Retina (tissue), 1 donor: ENCODE measurements around the gene EPS8L2.
A peak's percentile ranks its signal among the peaks of the same experiment; 100 is the strongest.
"Not testable (repeated sequence)": the region's sequence is repeated elsewhere in the genome, so short reads cannot be mapped to it uniquely, and the experiment has no call there.

Source experiments
- DNase-seq: peaks from one replicate; pipeline ENCODE4 v3.0.0-alpha.2; 2016

Gene EPS8L2

GRCh38 chr11:705646-706438 is at the start of gene EPS8L2:
TSS of gene EPS8L2 (plus strand) at chr11:706231. CDS start at chr11:709408, 3,177 bp downstream.
- no peak for DNase-seq

DNA sequence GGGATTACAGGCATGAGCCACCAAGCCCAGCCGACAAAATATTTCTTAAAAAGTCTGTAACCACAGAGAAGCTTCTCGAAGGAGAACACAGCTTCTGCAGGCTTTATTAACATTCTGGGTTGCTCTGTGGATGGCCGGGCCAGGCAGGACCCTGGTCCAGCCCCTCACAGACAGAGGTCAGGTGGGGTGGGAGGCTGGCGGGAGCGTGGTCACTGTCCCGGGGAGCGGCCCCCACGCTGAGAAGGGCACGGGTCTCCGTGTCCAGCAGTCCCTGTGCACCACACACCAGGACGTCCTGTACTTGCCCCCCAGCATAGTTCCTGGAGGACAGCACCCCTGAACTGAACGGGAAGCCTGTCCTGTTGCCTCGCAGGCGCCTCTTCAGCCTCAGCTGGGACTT is 49.6 kb upstream of the EPS8L2 start:
- DNase-seq = no peak

DNA sequence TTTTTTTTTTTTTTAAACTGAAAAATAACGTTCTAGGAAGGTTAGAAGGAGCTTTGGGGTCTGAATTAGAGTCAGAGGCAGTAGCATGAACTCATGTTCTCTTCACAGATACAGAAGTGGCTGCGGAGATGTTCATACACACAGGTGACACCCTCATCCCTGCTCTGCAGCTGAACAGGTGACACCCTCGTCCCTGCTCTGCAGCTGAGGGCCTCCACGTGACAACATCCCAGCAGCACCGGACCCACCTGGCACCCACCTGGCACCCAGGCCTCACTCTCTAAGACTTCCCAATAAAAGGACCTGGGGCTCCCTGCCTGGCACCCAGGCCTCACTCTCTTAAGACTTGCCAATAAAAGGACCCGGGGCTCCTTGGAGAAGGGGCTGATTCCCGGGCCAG is 49.2 kb upstream of the EPS8L2 start:
- DNase-seq = no peak

- no peak for DNase-seq
Observed at GRCh38 chr11:657691-658126, 48.3 kb upstream of the EPS8L2 start.

DNA sequence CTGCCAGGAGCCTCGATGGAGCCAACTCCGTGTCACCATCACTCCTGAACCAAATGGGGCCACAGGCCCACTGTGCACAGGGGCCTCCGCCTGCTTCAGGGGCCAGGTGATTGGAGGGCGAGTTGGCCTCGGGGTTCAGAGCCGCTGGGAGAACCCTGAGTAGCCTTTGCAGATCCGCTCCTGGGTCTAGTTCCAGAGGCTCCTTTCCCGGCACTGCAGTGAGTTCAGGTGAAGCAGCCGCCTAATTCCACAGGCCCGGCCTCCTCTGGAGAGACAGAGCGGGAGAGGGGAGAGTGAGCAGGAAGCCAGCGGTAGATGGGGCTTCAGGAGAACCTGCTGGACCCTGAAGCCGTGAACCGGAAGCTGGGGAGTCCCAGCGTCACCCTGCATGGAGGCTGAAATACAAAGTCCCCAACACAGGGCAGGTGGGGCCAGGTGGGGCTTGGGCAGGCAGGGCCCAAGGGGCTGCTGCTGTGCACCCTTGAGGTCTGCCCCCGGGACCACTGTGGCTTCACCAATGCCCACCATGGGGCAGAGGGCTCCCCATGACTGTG is 46.4 kb upstream of the EPS8L2 start:
- no peak for DNase-seq

DNA sequence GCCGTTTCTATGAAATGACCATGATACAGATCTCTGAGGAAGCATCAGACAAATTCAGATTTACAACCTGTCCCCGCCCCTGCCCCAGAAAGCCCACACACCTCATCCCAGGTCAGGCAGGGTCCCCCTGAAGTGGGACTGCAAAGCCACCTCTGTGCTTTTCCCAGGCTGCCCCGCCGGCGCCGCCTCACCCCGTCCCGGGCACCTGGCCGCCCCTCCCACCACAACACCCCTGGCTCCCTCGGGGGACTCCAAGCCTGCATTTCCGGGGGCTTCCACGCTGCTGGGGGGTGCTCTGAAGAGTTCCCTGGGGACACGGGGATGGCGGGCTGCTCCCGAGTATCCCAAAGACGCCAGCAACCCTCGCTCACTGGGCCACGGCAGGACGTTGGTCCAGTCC is 45.8 kb upstream of the EPS8L2 start:
- no peak for DNase-seq

DNA sequence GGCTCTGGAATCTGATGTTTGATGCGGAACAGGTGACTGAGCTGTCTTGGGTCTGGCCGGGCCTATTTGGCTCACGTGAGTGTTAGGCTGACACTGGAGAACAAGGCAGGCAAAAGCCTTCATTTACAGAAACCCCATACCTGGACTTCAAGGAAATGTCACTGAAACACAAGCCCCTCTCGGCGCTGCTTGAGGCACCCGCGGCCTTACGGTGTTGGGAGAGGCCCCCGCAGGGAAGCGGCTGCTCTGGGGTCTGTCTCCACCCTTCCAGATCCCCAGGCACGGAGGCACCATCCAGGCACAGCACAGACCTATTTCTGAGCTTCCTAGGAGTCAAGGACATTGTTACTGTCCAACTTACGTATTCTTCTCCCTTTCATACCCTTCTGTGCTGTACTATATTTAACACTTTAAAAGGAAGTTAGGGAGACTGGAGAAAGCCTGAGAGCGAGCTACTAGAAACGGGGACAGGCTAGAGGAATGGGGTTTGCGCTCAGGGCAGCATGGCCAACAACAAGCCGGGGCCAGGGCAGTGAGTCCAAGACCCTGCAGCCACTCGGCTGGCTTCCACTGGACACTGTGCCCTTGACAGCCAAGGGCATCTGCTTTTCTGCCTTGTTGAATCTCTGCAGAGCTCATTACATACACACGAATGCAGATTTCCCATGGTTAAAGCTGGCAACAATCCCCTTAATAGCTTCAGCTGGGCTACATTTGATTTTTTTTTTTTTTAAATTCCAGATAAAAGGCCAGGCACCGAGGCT is 45.2 kb upstream of the EPS8L2 start:
- DNase-seq = no peak

- peak; percentile 63 for DNase-seq
Observed at GRCh38 chr11:662689-663274, 43.2 kb upstream of the EPS8L2 start.

DNA sequence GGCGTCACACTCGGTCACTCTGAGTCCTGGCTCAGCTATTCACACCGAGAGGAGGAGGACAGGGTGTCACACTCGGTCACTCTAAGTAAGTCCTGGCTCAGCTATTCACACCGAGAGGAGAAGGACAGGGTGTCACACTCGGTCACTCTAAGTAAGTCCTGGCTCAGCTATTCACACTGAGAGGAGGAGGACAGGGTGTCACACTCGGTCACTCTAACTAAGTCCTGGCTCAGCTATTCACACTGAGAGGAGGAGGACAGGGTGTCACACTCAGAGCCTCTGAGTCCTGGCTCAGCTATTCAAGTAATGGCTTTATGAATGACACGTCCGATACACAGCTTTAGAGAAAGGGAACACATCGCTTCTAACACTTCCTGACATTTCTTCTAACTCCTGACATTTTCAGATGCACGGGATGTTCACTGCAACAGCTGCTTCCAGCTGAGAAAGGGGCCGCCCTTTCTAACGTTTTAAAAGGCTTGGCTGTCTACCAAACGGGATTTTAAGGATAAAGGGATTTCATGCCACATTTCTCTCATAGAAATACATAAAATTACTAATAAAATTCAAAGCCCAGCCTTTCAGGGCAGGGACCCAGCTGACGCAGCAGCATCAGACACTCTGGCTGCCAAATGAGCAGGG is 40.8 kb upstream of the EPS8L2 start:
- DNase-seq = no peak

DNA sequence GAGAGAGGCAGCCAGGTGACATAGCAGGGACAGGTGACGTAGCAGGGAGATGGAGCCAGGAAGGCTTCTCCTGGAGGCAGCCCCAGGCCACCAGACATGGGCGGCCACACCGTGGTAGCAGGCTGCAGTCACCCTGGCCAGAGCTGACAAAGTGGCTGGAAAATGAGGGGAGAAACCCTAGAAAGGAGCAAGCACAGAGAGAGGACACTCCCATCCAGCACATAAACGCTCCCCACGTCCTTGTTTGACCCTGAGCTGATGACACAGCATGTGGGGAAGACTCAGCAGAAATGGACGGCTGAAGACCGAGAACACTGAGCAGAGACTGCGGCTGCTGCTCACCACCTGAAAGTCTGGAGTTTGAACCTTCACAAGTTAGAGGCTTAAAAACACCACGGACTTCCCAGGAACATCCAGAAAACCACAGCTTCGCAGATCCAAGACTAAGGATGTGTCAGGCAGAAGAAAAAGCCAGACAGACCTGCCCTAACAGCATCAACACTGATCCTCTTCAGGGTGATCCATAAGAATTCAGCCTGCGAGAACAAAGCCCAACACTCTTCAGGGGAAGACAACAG is 40.2 kb upstream of the EPS8L2 start:
- no peak for DNase-seq

DNA sequence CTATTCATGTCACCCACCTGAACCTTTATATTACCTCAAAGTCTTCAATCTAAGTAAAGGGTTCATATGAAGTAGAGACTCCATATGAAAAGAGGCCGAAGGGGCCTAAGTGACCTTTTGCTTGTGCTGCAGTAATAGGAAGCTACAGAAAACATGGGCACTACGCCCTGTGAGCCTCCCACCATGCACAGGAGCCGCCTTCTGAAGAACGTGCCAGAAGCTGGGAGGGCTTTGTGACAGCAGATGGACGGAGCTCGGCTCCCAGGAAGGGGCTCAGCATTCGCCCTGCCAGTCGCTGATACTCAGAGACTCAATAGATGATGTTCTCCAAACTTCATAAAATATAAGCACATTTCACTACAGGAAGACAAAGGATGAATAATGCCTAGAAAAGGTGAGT is 32.2 kb upstream of the EPS8L2 start:
- no peak for DNase-seq

GRCh38 chr11:674406-674805 is 31.6 kb upstream of the EPS8L2 start:
- no peak for DNase-seq

DNA sequence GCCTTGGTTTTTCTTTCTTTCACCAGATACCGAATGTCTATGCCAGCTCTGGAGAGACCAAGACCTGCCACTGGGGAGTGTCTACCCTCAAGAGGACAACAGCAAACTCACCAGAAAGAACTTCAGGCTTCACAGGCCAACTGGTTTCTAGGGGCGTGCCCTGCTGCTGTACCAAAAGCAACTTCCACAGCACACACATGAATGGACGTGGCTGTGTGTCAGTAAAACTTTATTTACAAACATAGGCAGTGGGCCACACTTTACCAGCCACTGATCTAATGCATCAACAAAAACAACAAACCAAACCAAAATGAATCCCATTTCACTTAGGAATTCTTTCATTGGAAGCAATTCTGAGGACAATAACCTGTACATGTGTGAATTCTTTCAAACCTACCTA is 27.7 kb upstream of the EPS8L2 start:
- no peak for DNase-seq

GRCh38 chr11:679271-680207 is 26.5 kb upstream of the EPS8L2 start:
- no peak for DNase-seq

GRCh38 chr11:680476-680875 is 25.6 kb upstream of the EPS8L2 start:
- no peak for DNase-seq

DNA sequence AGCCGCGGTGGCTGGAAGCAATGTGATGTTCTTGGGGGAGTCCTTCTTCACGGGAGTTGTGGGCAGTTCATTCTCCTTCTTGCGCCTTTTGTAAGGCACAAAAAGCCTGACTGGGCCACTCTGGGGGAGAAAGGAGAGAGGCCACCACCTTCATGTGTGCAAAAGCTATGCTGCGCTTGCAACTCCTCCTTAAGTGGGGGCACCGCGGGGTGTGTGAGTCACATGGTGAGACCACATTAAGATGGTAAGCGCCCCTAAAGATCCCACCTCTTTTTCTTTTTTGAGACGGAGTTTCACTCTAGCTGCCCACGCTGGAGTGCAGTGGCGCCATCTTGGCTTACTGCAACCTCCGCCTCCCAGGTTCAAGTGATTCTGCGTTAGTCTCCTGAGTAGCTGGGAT is 25.1 kb upstream of the EPS8L2 start:
- no peak for DNase-seq

GRCh38 chr11:686451-687243 is 19.4 kb upstream of the EPS8L2 start:
- DNase-seq = no peak

- DNase-seq = no peak
Observed at GRCh38 chr11:687751-688150, 18.3 kb upstream of the EPS8L2 start.

- no peak for DNase-seq
Observed at GRCh38 chr11:688681-689080, 17.4 kb upstream of the EPS8L2 start.

DNA sequence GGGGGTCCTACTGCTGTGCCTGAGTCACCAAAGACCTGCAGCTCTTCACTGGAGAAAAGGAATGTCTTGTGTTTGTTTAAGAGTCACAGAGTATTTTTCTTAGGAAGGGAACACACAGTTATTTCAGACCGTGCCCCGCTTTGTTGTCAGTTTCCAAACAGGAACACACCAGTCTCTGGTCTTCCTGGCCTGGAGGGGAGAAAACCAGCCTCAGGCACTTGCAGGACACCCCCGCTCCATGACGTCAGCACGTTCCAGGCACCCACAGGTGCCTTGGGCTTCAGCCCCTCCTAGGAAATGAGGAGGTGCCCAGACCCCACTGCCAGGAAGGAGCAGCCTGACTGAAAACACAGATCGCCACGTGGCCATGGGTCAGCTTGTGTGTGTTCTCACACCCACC is 16.4 kb upstream of the EPS8L2 start:
- no peak for DNase-seq

DNA sequence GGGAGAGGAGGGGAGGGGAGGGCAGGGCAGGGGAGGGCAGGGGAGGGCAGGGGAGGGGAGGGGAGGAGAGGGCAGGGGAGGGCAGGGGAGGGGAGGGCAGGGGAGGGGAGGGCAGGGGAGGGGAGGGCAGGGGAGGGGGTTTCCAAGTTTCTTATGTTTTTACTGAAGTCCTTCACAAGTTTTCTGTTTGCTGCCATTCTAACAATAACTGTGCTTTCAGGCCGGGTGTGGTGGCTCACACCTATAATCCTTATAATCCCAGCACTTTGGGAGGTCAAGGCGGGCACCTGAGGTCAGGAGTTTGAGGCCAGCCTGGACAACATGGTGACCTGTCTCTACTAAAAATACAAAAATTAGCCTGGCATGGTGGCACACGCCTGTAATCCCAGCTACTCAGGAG is 15.8 kb upstream of the EPS8L2 start:
- DNase-seq = not testable (repeated sequence)
